Bronchial epithelial cell (primary cell): ENCODE results near the gene THSD4. TPM values are rescaled to one million over a fixed set of nuclear protein-coding genes. Genes with fewer than 3 reads are reported as not detected.

Source experiments
- DNase-seq: peaks from one replicate; pipeline ENCODE4 v3.0.0-alpha.2; 2010; ENCODE audit warnings: low read depth
- FAIRE-seq: peaks from 2 replicates; lab custom pipeline; 2011; peaks lifted over from hg19 to GRCh38; lab: Jason Lieb, UNC
- H3K27me3 ChIP-seq: 2 replicates; pipeline ENCODE4 v1.5.1; 2011; ENCODE audit warnings: low read length; ENCODE audit not compliant: control insufficient read depth, insufficient read depth
- H3K36me3 ChIP-seq: 2 replicates; pipeline ENCODE4 v1.5.1; 2011; ENCODE audit warnings: low read length; ENCODE audit not compliant: control insufficient read depth, insufficient read depth
- H3K4me3 ChIP-seq: 2 replicates; pipeline ENCODE4 v1.5.1; 2011; ENCODE audit warnings: mild to moderate bottlenecking, low read depth, low read length, control low read depth
- total RNA-seq: library from RNA; depleted of rRNA; stranded (reverse); fragments of >200 nt; gene quantifications from 2 replicates; pipeline ENCODE4 v1.2.1, GENCODE V29; 2014
- TF ChIP-seq, protein P1 (sequence below): IDR thresholded peaks from 2 replicates; pipeline ENCODE4 v1.5.1; 2011; ENCODE audit warnings: mild to moderate bottlenecking, moderate library complexity, low read length, control low read depth, inconsistent platforms; ENCODE audit not compliant: insufficient read depth, severe bottlenecking

The THSD4 gene
- total RNA-seq, 1 donor from 2014 or later, result 14.5 TPM

DNA sequence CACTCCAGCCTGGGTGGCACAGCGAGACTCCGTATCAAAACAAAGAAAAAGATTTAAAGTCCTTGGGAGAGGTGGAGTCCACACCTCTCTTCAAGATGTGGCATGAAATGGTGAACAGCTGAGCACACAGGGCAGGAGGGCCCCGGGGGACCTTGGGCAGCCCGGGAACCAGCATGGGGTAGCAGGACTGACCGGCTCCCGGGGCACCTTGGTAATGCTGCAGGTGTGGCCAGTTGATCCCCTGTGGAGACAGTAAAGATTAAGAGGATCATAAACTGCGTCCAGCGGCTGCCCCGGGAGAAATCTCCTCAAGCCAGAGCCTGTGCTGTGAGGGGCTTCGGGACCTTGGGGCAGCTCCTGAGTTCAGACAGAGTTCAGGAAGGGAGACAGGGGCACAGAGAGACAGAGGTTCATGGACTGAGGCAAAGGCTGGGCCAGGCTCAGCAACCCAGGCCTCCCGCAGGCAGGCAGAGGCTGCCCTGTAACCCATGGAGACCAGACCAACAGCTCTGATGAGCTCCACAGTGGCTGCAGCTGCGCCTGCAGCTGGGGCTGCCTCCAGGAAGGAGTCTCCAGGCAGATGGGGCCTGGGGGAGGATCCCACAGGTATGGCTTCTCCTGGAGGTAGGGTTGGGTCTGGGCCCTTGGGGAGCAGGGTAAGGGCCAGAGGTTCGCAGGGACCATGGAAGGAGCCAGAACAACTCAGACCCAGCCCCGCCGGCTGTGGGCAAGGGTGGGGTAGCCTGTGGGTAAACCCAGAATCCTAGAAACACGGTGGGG is 695.2 kb downstream of the THSD4 start, which contains the start of gene NR2E3:
Gene NR2E3 (plus strand): TSS at position 299 of the 780 bp plus-strand sequence. CDS start 190 bp downstream, at position 489.
- Histone ChIP-seq H3K27me3 (no peaks in the 10 kb centered on the region), H3K36me3 (no peaks in the 10 kb centered on the region), H3K4me3 (no peak within 1 kb of the TSS)
- FAIRE-seq (no peak), DNase-seq (no peak)
- TF ChIP-seq, protein P1, sequence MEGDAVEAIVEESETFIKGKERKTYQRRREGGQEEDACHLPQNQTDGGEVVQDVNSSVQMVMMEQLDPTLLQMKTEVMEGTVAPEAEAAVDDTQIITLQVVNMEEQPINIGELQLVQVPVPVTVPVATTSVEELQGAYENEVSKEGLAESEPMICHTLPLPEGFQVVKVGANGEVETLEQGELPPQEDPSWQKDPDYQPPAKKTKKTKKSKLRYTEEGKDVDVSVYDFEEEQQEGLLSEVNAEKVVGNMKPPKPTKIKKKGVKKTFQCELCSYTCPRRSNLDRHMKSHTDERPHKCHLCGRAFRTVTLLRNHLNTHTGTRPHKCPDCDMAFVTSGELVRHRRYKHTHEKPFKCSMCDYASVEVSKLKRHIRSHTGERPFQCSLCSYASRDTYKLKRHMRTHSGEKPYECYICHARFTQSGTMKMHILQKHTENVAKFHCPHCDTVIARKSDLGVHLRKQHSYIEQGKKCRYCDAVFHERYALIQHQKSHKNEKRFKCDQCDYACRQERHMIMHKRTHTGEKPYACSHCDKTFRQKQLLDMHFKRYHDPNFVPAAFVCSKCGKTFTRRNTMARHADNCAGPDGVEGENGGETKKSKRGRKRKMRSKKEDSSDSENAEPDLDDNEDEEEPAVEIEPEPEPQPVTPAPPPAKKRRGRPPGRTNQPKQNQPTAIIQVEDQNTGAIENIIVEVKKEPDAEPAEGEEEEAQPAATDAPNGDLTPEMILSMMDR, result no peak

DNA sequence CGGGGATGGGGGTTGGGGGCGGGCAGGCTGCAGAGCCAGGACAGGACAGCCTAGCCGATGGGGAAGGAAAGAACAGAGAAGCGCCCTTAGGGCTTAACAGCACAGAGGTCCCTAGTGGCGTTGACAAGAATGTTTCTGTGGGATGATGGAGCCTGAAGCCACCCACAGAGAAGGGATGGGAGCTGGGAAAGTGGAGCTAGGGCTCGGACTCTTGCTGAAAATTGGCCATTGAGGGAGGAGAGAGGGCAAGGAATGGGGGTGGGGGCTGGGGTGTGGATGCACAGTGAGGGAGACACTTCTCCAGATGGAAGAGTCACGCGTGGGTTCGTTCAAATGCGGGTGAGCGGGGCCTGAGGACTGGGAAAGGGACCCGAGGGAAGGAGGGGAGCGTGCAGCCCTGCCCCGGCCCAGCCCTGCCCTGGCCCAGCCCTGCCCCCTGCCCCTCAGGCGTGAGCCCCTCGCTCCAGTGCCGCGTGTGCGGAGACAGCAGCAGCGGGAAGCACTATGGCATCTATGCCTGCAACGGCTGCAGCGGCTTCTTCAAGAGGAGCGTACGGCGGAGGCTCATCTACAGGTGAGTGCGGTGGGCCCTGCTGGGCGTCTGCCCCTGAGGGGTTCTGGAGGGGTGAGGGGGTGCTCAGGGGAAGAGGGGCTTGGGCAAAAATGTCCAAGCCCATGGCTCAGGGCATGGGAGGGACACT is 695.9 kb downstream of the THSD4 start:
- TF ChIP-seq, protein P1, result no peak
- FAIRE-seq (no peak), DNase-seq (no peak)
- Histone ChIP-seq H3K27me3 (no peaks in the 10 kb centered on the region), H3K36me3 (no peaks in the 10 kb centered on the region), H3K4me3 (no peak overlapping the region)

DNA sequence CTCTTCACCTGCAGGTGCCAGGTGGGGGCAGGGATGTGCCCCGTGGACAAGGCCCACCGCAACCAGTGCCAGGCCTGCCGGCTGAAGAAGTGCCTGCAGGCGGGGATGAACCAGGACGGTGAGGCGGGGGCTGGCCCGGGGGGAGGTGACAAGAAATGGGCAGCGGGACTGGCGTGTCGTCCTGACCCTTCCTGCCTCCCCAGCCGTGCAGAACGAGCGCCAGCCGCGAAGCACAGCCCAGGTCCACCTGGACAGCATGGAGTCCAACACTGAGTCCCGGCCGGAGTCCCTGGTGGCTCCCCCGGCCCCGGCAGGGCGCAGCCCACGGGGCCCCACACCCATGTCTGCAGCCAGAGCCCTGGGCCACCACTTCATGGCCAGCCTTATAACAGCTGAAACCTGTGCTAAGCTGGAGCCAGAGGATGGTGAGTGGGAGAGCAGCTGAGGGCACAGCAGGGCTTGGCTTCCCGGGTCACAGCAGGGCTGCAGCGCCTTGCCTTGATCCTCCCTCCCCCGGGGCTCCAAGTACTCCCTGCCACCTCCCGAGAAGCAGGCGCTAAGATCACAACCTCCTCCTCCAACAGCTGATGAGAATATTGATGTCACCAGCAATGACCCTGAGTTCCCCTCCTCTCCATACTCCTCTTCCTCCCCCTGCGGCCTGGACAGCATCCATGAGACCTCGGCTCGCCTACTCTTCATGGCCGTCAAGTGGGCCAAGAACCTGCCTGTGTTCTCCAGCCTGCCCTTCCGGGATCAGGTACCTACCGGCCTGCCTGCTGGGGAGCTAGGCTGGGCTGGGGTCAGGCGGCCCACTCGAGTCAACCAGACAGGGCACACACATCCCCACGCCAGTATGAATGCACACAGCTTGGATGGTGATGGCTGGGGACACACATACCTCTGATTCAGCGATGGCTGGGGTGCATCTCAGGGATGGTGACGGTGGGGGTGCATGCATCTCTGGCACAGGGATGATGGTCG is 696.8 kb downstream of the THSD4 start:
- TF ChIP-seq, protein P1, result no peak
- FAIRE-seq (no peak), DNase-seq (no peak)
- H3K27me3 ChIP-seq, result no peaks in the 10 kb centered on the region
- H3K36me3 ChIP-seq, result no peaks in the 10 kb centered on the region
- H3K4me3 ChIP-seq, result no peak overlapping the region

DNA sequence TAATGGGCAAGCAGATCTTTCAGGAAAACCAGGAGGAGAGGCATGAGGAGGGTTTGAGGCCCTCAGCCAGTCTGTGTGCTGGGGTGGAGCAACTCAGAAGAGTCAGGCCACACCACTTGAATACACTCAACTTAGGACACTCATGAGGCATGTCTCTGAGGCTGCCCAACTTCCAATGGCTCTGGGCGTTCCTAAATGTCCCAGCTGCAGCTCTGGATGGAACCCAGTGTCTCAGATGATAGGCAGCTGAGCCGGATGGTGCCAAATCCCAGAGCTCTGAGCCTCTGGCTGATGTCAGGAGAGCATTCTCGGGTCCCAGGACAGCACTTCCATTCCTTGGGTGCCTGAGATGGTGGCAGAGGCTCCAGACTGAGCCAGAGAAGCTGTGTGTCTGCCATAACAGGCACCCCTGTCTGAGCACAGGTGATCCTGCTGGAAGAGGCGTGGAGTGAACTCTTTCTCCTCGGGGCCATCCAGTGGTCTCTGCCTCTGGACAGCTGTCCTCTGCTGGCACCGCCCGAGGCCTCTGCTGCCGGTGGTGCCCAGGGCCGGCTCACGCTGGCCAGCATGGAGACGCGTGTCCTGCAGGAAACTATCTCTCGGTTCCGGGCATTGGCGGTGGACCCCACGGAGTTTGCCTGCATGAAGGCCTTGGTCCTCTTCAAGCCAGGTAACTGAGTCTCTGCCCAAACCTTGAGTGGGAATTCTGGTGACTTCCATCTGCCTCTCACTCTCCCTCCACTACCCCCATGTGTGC is 697.9 kb downstream of the THSD4 start:
- Histone ChIP-seq H3K36me3 (no peaks in the 10 kb centered on the region), H3K27me3 (no peaks in the 10 kb centered on the region), H3K4me3 (no peak overlapping the region)
- FAIRE-seq (no peak), DNase-seq (no peak)
- TF ChIP-seq, protein P1, result no peak
